GM23338 (cell line): ENCODE measurements around the gene PCSK4. TPM values are rescaled to one million over a fixed set of nuclear protein-coding genes. Genes with fewer than 3 reads are reported as not detected.

Experiments used
- ATAC-seq: fragments of 200-7000 bp; cut with Tn5 transposase; 3 replicates; pipeline ENCODE4 v1.9.1; 2020
- DNase-seq: peaks from one replicate; pipeline ENCODE4 v3.0.0-alpha.2; 2015; ENCODE audit warnings: low spot score
- H2AFZ ChIP-seq: fragments of 200-600 bp; sonication (generic); 2 replicates; pipeline ENCODE4 v1.8.0; 2016; ENCODE audit warnings: antibody characterized with exemption, mild to moderate bottlenecking, moderate library complexity
- H3F3A ChIP-seq: fragments of 200-600 bp; sonication (generic); replicated peaks from 2 replicates; pipeline ENCODE4 v1.8.0; 2017; ENCODE audit warnings: antibody characterized with exemption, mixed run types, low read depth
- H3K27ac ChIP-seq: fragments of 200-600 bp; sonication (generic); 2 replicates; pipeline ENCODE4 v1.6.1; 2016; ENCODE audit warnings: low read depth
- H3K27me3 ChIP-seq: fragments of 200-600 bp; sonication (generic); 2 replicates; pipeline ENCODE4 v1.8.0; 2016; ENCODE audit warnings: mild to moderate bottlenecking, mixed run types, moderate library complexity; ENCODE audit not compliant: insufficient read depth
- H3K36me3 ChIP-seq: fragments of 200-600 bp; sonication (generic); 2 replicates; pipeline ENCODE4 v1.8.0; 2016; ENCODE audit warnings: mild to moderate bottlenecking; ENCODE audit not compliant: insufficient read depth
- H3K4me1 ChIP-seq: fragments of 200-600 bp; sonication (generic); 2 replicates; pipeline ENCODE4 v1.8.0; 2016; ENCODE audit warnings: mild to moderate bottlenecking, moderate library complexity; ENCODE audit not compliant: insufficient read depth
- H3K4me2 ChIP-seq: fragments of 200-600 bp; sonication (generic); 2 replicates; pipeline ENCODE4 v1.7.1; 2017; ENCODE audit warnings: mixed run types
- H3K4me3 ChIP-seq: fragments of 200-600 bp; sonication (generic); 2 replicates; pipeline ENCODE4 v1.6.1; 2016; ENCODE audit warnings: mixed run types
- H3K79me2 ChIP-seq: fragments of 200-600 bp; sonication (generic); replicated peaks from 2 replicates; pipeline ENCODE4 v1.8.0; 2017; ENCODE audit warnings: mild to moderate bottlenecking; ENCODE audit not compliant: insufficient read depth
- H3K9me2 ChIP-seq: fragments of 200-600 bp; sonication (generic); 2 replicates; pipeline ENCODE4 v1.8.0; 2017; ENCODE audit not compliant: insufficient read depth
- H4K20me1 ChIP-seq: fragments of 200-600 bp; sonication (generic); replicated peaks from 2 replicates; pipeline ENCODE4 v1.8.0; 2017; ENCODE audit warnings: mild to moderate bottlenecking; ENCODE audit not compliant: insufficient read depth
- H3K27ac Mint-ChIP-seq: 2 replicates; pipeline ENCODE4 v1.8.0; 2020; ENCODE audit warnings: inconsistent platforms, mild to moderate bottlenecking, moderate library complexity, mixed read lengths
- H3K27me3 Mint-ChIP-seq: 3 replicates; pipeline ENCODE4 v1.8.0; 2022; ENCODE audit warnings: low read depth, mild to moderate bottlenecking, moderate library complexity, mixed read lengths, inconsistent platforms; ENCODE audit not compliant: insufficient read depth, poor library complexity
- H3K36me3 Mint-ChIP-seq: 3 replicates; pipeline ENCODE4 v1.8.0; 2021; ENCODE audit warnings: low read depth, mild to moderate bottlenecking, inconsistent platforms, moderate library complexity, mixed read lengths
- H3K4me1 Mint-ChIP-seq: 3 replicates; pipeline ENCODE4 v1.8.0; 2020; ENCODE audit warnings: mild to moderate bottlenecking, inconsistent platforms, mixed read lengths
- H3K4me3 Mint-ChIP-seq: 3 replicates; pipeline ENCODE4 v1.8.0; 2021; ENCODE audit warnings: moderate library complexity, mild to moderate bottlenecking, inconsistent platforms, mixed read lengths
- H3K9me3 Mint-ChIP-seq: 3 replicates; pipeline ENCODE4 v1.8.0; 2020; ENCODE audit warnings: moderate library complexity, mild to moderate bottlenecking, inconsistent platforms, mixed read lengths
- EZH2 ChIP-seq: fragments of 200-600 bp; sonication (generic); IDR thresholded peaks from one replicate; pipeline ENCODE4 v1.8.0; 2017; ENCODE audit warnings: antibody characterized with exemption, mild to moderate bottlenecking, low read depth; ENCODE audit not compliant: unreplicated experiment
- POLR2AphosphoS5 ChIP-seq: IDR thresholded peaks from 2 replicates; pipeline ENCODE4 v1.6.1; 2016; ENCODE audit warnings: antibody characterized with exemption, low read depth
- STAT1 ChIP-seq: IDR thresholded peaks from one replicate; pipeline ENCODE4 v1.6.1; 2016; ENCODE audit warnings: antibody characterized with exemption; ENCODE audit not compliant: unreplicated experiment
- ZNF331 ChIP-seq: fragments of 250-450 bp; sonication (Bioruptor Pico); IDR thresholded peaks from 2 replicates; pipeline ENCODE4 v1.5.0; 2020; ENCODE audit warnings: low read depth, mild to moderate bottlenecking, moderate library complexity
- ZNF462 ChIP-seq: fragments of 250-450 bp; sonication (Bioruptor Pico); IDR thresholded peaks from 2 replicates; pipeline ENCODE4 v1.5.0; 2020; ENCODE audit warnings: mild to moderate bottlenecking, moderate library complexity
- polyA plus RNA-seq: library from polyadenylated mRNA; unstranded; fragments of >200 nt; fragmentation: Nextera tagmentation; extraction: Ambion mirVana; gene quantifications from 2 replicates; pipeline ENCODE4 v1.2.1, GENCODE V29; 2016
- total RNA-seq: library from RNA; depleted of rRNA; stranded (reverse); fragments of >200 nt; shearing (Covaris generic); gene quantifications from 2 replicates; pipeline ENCODE4 v1.2.3, GENCODE V29; 2014

Gene PCSK4
- total and polyA plus RNA-seq, 2 experiments from 2014 or later = 3.8 to 15.1 TPM

- ATAC-seq = no peak
- Histone ChIP-seq H3K36me3 (no peaks in the 10 kb centered on the region), H3F3A (0 out of 2 replicates have a peak, but pooled peaks cover 4% of the 10 kb centered on the region), H4K20me1 (no peaks in the 10 kb centered on the region), H3K9me2 (no peaks in the 10 kb centered on the region), H3K4me3 (no peak overlapping the region), H3K79me2 (no peaks in the 10 kb centered on the region), H3K27ac (no peak overlapping the region), H3K4me2 (no peak overlapping the region), H2AFZ (no peak overlapping the region), H3K27me3 (peaks cover 7% of the 10 kb centered on the region), H3K4me1 (no peaks in the 10 kb centered on the region)
- H3K27ac Mint-ChIP-seq = no peak overlapping the region
- peaks cover 20% of the 10 kb centered on the region for H3K27me3 Mint-ChIP-seq
- no peaks in the 10 kb centered on the region; the same call in 2 of the 3 replicates for H3K36me3 Mint-ChIP-seq
- DNase-seq = no peak
- TF ChIP-seq POLR2AphosphoS5 (no peak), ZNF331 (no peak), STAT1 (no peak), EZH2 (no peak), ZNF462 (no peak)
- H3K4me1 Mint-ChIP-seq = peaks cover under 1% of the 10 kb centered on the region; the same call in 2 of the 3 replicates
- no peak overlapping the region; the same call in 2 of the 3 replicates for H3K4me3 Mint-ChIP-seq
- peaks cover 15% of the 10 kb centered on the region; the same call in 2 of the 3 replicates for H3K9me3 Mint-ChIP-seq
These were observed 6.8 kb upstream of the PCSK4 start for GRCh38 chr19:1496714-1497577.
